Measurements from ENCODE around the gene TINCR. TPM values are rescaled to one million over a fixed set of nuclear protein-coding genes. Genes with fewer than 3 reads are reported as not detected.
A peak's percentile ranks its signal among the peaks of the same experiment; 100 is the strongest.
"Not testable (repeated sequence)": the region's sequence is repeated elsewhere in the genome, so short reads cannot be mapped to it uniquely, and the experiment has no call there.

The TINCR gene
- polyA plus RNA-seq, 5 donors, result 0.40 to 0.64 (median 0.50) TPM

GRCh38 chr19:5561559-5561958, 6.2 kb downstream of the TINCR start:
- DNase-seq, result no peak

- DNase-seq, result no peak
Measured at GRCh38 chr19:5560156-5560555, 7.6 kb downstream of the TINCR start.

GRCh38 chr19:5559804-5560133, 8.0 kb downstream of the TINCR start:
- no peak for DNase-seq

DNA sequence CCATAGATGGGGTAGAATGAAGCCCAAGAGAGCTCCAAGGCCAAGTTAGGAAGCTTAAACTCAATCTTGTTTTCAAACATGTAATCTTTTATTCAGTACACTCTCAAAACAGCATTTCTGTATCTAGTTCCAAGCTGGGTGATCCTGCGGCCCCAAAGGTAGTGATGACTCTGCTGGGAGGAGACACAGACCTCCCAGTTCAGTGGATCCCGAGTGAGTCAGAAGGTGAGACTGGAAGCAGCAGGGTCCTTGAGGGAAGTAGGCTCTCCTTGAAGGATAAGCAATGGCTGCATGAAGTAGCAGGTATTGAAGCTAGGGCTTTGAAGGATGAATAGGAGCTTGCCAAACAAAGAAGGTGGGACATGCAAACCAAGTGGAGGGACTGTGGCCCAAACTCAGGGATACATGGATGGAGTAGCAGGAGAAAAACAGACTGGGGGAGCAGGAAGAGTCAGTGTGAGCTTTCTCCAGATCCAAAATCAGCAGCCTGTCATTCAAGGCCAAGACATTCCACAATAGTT, 9.6 kb downstream of the TINCR start:
- DNase-seq, result no peak

DNA sequence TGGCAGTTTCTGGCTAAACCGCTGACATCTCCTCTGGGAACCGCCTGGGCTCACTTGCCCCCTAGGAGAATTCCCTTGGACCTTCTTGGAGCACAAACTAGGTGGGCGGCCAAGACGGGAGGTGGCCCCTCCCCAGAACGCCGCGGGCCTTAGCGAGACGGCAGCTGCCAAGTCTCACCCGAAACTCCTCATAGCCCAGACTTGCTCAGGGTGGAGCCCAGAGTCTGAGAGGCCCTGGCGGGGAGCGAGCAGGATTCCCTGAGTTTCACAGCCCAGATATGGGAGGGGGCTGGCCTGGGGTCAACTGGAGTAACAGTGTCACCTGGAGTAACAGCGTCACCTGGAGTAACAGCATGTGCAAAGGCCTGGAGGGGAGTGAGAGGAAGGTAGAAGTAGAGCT, 10.1 kb downstream of the TINCR start:
- no peak for DNase-seq

DNA sequence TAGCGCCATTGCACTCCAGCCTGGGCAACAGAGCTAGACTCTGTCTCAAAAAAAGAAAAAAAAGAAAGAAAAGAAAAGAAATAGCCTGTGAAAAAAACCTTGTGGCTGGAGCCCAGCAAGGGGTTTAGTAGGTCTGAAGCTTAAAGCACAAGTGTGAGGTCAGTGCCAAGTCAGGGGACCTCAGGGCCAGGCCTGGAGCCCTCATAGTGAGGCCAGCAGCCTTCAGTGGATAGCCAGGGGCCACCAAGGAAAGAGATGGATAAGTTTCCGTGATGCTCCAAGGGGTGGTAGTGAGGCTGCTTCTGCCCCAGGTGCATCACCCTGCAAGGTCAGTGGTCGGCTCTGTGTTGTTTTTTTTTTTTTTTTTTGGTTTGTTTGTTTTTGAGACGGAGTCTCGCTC, 12.9 kb downstream of the TINCR start:
- DNase-seq, result no peak

DNA sequence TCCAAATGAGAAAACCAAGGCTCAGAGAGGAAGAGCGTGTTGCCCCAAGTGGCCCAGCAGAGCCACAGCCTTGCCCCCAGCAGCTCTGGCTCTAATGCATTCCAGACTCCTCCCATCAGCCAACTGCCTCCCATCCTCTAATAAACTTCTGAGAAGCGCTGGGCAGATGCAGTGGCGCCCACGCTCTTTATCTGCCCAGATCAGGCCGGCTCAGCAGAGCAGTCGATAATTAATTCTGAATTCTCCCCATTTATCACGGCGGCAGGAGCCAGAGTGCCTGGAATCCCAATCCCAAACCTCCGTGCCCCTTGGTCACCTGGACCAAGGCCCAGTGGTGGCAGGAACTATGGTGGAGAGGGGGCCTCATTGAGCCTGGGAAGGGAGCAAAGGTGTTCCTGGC, 13.9 kb downstream of the TINCR start:
- DNase-seq, result no peak

- DNase-seq, result no peak
Measured at GRCh38 chr19:5547881-5548280, 19.9 kb downstream of the TINCR start.

DNA sequence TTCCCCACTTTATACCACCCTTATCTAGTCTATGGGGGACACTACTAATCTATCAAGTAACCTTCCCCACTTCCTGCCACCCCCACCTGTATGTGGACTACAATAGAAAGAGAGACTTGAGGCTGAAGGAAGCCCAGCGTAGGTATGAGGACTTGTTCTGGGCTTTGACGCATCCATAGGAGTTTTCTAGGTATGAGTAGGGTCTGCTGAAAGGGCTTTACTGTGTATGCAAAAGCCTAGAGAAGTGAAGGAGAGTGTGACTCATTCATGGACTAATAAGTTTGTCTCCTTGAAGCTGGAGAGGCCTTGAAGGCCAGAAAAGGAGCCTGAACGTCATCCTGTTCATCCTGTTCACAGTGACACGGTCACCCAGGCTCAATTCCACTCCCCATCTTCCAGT, 21.8 kb downstream of the TINCR start:
- no peak for DNase-seq

DNA sequence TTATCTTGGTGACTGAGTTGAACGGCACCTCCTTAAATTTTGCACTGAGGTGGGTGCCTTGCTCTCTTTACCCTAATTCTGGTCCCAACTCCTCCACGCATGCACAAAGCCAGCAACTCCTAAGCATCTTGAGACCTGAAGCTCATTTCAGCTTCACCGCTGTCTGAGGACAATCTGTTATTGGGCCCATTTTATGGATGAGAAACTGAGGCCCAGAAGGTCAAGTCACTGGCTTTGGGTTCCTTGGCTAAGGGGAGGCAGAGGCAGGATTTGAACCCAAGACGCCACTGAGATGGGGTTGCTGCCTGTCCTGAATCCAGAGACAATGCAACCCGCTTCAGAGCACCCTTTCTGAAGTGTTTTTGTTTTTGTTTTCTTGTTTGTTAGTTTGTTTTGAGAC, 22.7 kb downstream of the TINCR start:
- DNase-seq, result no peak

DNA sequence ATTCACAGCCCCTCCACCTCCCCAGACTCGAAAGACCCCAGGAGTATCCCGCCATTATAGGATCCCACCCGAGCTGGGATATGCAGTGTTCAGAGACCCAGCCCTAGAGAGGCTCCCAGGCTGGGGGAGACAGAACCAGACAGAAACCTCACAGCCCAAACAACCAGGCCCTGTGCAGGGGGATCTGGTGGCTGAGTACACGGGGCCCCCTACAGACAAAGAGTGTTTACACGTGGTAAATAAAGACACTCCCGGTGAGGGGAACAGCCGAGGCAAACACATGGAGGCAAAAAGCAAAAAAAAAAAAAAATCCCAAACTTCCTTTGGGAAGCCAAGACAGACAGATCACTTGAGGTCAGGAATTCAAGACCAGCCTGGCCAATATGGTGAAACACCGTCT, 25.1 kb downstream of the TINCR start:
- DNase-seq, result no peak

DNA sequence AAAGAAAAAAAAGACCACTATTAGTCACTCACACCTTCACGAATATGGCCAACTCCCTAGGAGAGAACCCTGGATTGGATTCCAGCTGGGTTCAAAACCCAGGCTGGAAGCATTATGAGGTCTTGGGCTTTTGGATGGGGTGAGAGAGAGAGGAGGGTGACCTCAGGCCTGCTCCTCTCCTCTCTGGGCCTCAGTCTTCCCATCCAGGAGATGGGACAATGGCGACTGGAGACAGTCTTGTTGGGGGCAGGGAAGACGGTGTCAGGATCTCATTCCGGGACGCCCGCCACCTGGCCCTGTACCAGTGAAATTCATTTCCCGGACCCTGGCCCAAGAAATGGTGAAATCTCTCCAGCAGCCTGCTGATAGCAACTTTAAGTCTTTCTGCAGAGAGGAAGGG, 26.3 kb downstream of the TINCR start:
- peak in 1 of 2 donors; percentile 14 for DNase-seq

DNA sequence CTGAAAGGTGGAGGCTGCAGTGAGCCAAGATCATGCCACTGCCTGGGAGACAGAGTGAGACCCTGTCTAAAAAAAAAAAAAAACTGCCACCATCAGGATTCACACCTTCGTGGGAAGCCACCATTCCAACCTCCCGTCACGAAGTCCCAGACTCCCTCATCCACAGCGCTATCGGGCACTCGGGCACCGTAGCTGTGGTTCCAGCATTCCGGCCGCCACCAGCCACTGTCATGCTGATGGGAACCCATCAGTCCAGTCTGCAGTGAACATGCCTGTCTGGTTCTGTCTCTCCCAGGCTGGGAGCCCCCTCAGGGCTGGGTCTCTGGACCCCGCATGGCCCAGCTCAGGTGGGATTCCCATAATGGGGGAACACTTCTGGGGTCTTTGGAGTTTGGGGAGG, 27.5 kb downstream of the TINCR start:
- DNase-seq, result no peak

GRCh38 chr19:5537870-5538269, 29.9 kb downstream of the TINCR start:
- DNase-seq, result no peak

GRCh38 chr19:5536982-5537579, 30.7 kb downstream of the TINCR start:
- DNase-seq, result not testable (repeated sequence)

DNA sequence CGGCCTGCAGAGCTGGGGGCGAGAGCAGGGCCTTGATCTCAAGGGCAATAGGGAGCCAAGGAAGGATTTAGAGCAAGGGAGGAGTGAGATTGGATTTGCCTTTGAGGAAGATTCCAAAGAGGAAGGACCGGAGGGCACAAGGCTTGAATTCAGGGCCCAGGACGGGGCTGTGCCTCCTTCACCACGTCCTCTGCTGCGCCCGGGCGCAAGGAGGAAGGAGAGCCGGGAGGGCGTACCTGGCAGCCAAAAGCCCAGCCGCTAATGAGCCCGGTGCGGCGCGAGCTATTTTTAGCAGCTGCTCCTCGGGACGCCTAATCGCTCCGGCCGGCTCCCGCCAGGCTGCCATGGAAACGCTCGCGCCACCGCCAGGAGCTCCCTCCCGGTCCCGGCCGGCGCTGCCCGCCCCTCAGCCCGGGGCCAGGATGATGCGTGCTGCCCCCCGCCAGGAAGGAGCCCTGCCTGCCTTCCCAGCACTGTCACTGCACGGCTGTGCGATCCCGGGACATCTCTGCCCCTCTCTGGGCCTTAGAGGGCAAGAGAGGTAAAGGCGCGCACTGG, 31.3 kb downstream of the TINCR start:
- DNase-seq, result peak; percentile 56 to 60

DNA sequence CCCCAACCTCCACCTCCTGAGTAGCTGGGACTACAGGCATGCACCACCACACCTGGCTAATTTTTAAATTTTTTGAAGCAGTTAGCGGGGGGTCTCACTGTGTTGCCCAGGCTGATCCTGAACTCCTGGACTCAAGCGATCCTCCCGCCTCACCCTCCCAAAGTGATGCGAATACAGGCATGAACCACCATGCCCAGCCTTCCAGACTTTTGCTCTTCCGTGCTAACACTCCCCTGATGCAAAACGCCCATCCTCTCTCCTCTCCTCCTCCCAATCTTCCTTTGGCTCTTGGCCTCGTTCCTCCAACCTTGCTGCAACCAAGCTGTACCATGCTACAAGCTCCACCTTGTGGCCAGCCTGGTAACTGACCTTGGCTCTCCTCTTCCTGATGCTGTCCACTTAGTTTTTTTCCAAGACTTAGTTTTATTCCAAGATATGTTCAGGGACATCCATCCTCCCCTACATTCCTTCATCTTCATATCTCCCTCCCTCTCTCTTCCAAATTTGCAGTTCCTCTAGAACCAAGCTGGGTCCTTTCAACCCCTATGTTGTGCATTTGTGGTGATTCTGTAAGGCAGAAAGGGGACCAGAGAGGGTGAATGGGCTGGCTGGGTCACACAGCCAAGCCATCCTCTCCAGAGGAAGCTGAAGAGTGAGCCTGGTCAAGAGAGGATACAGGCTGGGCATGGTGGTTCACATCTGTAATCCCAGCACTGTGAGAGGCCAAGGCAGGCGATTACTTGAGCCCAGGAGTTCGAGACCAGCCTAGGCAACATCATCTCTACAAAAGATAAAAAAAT, 32.8 kb downstream of the TINCR start:
- DNase-seq, result no peak

DNA sequence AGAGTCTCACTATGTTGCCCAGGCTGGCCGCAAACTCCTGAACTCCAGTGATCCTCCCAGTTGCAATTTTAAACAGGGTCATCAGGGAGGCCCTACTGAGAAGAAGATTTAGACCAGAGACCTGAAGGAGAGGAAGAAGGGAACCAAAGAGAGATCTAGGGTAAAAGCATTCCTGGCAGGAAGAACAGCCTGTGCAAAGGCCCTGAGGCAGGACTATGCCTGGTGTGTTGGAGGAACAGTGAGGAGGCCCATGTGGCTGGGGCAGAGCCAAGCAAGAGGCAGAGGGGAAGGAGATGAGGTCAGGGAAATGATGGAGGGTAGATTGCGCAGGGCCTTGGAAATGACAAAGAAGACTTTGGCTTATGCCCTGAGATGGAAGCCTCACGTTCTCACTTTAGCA, 34.5 kb downstream of the TINCR start:
- DNase-seq, result no peak

DNA sequence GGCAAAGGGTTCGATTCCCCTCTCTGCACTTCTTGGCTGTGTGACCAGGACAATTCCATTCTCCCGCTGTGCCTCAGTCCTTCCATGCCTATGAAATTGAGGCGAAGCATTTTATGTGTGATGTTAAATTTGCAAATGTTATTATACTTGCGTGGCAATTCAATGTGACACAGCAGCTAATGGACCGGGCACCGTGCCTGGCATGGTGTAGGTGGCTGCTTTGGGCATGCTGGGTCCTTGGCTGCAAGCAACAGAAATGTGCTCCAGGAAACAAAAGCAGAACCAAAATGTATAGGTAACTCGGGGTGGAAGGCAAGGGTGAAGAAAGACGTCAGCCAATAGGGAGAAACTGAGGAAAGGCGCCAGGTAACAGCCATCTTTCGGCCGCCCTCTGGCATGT, 37.1 kb downstream of the TINCR start:
- DNase-seq, result no peak

GRCh38 chr19:5526691-5527090, 41.1 kb downstream of the TINCR start:
- DNase-seq, result no peak

DNA sequence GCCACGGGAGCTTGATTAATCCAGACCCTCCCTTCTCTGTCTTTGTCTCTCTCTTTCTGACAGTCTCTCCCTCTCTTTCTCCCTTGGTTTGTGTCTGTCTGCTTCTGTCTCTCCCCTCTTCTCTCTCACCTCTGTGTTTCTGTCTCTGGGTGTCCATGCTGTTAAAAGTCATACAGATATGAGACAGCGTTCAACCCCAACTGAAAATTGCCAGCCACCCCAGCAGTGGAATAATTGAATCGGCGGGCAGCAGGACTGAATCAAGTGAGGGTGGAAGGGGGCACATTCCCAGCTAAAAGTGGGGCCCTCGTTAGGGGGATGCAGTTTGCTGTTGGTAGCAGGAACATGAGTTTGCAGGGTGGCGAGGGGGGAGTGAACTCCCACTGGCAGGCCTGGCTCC, 43.7 kb downstream of the TINCR start:
- DNase-seq, result no peak

- DNase-seq, result no peak
Measured at GRCh38 chr19:5522106-5522505, 45.6 kb downstream of the TINCR start.

DNA sequence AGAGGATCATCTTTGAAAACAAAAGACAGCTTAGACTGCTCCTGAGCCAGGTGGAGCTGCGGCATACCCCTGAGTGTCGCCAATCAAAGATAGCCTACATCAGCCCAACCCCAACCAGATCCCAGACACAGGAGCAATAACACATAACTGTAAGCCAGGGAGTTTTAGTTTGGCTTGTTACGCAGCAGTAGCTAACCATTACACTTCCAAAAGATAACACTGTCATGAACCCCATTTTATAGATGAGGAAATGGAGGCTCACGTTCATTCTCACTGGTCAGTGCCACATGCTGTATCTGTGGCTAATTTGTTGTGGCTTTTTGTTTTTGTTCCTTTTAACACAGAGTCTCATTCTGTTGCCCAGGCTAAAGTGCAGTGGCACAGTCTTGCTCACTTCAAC, 47.3 kb downstream of the TINCR start:
- no peak for DNase-seq

Measured in right lung (tissue), 5 donors.